Keratinocyte (primary cell): ENCODE results near the gene DCLK2. TPM values are rescaled to one million over a fixed set of nuclear protein-coding genes. Genes with fewer than 3 reads are reported as not detected.

Source experiments
- DNase-seq: peaks from one replicate; pipeline ENCODE4 v3.0.0-alpha.2; 2011; ENCODE audit warnings: low read depth, missing footprints, low spot score
- FAIRE-seq: peaks from 2 replicates; lab custom pipeline; 2011; peaks lifted over from hg19 to GRCh38; lab: Jason Lieb, UNC
- H2AFZ ChIP-seq: 2 replicates; pipeline ENCODE4 v1.6.0; 2012; ENCODE audit warnings: low read length, control low read depth, inconsistent platforms; ENCODE audit not compliant: control insufficient read depth
- H3K27ac ChIP-seq: 2 replicates; pipeline ENCODE4 v1.5.1; 2011; ENCODE audit warnings: low read length; ENCODE audit not compliant: control insufficient read depth, insufficient read depth
- H3K27me3 ChIP-seq: 3 replicates; pipeline ENCODE4 v1.6.0; 2011; ENCODE audit warnings: low read length; ENCODE audit not compliant: control insufficient read depth, insufficient read depth; ENCODE audit errors: extremely low read depth
- H3K36me3 ChIP-seq, 2 experiments: 2 replicates in 1 of 2; 3 replicates in 1 of 2; pipeline ENCODE4 v1.5.1; 2011; ENCODE audit warnings: low read length in 2 of 2, mild to moderate bottlenecking in 1 of 2; ENCODE audit not compliant: control insufficient read depth in 2 of 2, insufficient read depth in 2 of 2; ENCODE audit errors: extremely low read depth in 1 of 2
- H3K4me1 ChIP-seq: 3 replicates; pipeline ENCODE4 v1.5.1; 2011; ENCODE audit warnings: low read length; ENCODE audit not compliant: control insufficient read depth, insufficient read depth; ENCODE audit errors: extremely low read depth
- H3K4me2 ChIP-seq: 3 replicates; pipeline ENCODE4 v1.6.0; 2011; ENCODE audit warnings: low read depth, low read length; ENCODE audit not compliant: control insufficient read depth, insufficient read depth; ENCODE audit errors: extremely low read depth
- H3K4me3 ChIP-seq, 3 experiments: fragments of 200-600 bp in 1 of 3; sonication (generic) in 1 of 3; 2 replicates in 2 of 3; 3 replicates in 1 of 3; pipeline ENCODE4 v1.5.1; 2011 to 2016; ENCODE audit warnings: low read length in 3 of 3, mild to moderate bottlenecking in 3 of 3, control low read depth in 2 of 3, inconsistent platforms in 1 of 3, low read depth in 1 of 3, mixed read lengths in 1 of 3, mixed run types in 1 of 3, moderate library complexity in 1 of 3; ENCODE audit not compliant: control insufficient read depth in 2 of 3, insufficient read depth in 2 of 3; ENCODE audit errors: extremely low read depth in 1 of 3
- H3K79me2 ChIP-seq: 2 replicates; pipeline ENCODE4 v1.6.0; 2012; ENCODE audit warnings: low read length; ENCODE audit not compliant: control insufficient read depth, insufficient read depth
- H3K9ac ChIP-seq: 3 replicates; pipeline ENCODE4 v1.6.0; 2011; ENCODE audit warnings: low read length; ENCODE audit not compliant: control insufficient read depth, insufficient read depth; ENCODE audit errors: extremely low read depth
- H3K9me1 ChIP-seq: 3 replicates; pipeline ENCODE4 v1.6.0; 2011; ENCODE audit warnings: low read length; ENCODE audit not compliant: control insufficient read depth, insufficient read depth; ENCODE audit errors: extremely low read depth
- H3K9me3 ChIP-seq: 2 replicates; pipeline ENCODE4 v1.5.1; 2012; ENCODE audit warnings: low read depth, low read length; ENCODE audit not compliant: control insufficient read depth
- H4K20me1 ChIP-seq: 3 replicates; pipeline ENCODE4 v1.6.0; 2011; ENCODE audit warnings: low read length; ENCODE audit not compliant: control insufficient read depth, insufficient read depth; ENCODE audit errors: extremely low read depth
- EZH2 ChIP-seq: IDR thresholded peaks from one replicate; pipeline ENCODE4 v1.6.1; 2012; ENCODE audit warnings: inconsistent platforms, mild to moderate bottlenecking, low read length, moderate library complexity
- dilution Hi-C: fragments of 300-500 bp; cut with MboI; formaldehyde crosslinking; loops from one replicate; pipeline ENCODE4 v1.7.0; 2020; ENCODE audit warnings: low sequenced_read_pairs; ENCODE audit not compliant: extremely low pct_ligation_motif_present
- polyA plus RNA-seq, 5 experiments: library from polyadenylated mRNA; depleted of rRNA in 3 of 5; stranded (reverse) in 3 of 5; stranded (forward) in 1 of 5; unstranded in 1 of 5; fragments of >200 nt; gene quantifications; 1 replicate in 1 of 5; 2 replicates in 3 of 5; 3 replicates in 1 of 5; pipeline versions ENCODE4 v1.2.1 to v1.2.3, GENCODE V29; 2011 to 2012; ENCODE audit warnings: missing spikeins in 2 of 5, low read depth in 1 of 5, low replicate concordance in 1 of 5
- TF ChIP-seq, protein P1 (sequence below), 3 experiments: IDR thresholded peaks in 1 of 3; conservative IDR thresholded peaks in 1 of 3; optimal IDR thresholded peaks in 1 of 3; 2 replicates in 2 of 3; 3 replicates in 1 of 3; pipeline versions ENCODE3 to v1.5.1; 2011; ENCODE audit warnings: low read length in 3 of 3, mild to moderate bottlenecking in 3 of 3, moderate library complexity in 2 of 3, control low read depth in 1 of 3, inconsistent platforms in 1 of 3; ENCODE audit not compliant: insufficient read depth in 2 of 3; ENCODE audit errors: extremely low read depth in 1 of 3

DCLK2 gene
- polyA plus RNA-seq, 1 donor (not counting 4 experiments of a cell fraction or from before 2014, with no cell fraction given), result 0.07 TPM

DNA sequence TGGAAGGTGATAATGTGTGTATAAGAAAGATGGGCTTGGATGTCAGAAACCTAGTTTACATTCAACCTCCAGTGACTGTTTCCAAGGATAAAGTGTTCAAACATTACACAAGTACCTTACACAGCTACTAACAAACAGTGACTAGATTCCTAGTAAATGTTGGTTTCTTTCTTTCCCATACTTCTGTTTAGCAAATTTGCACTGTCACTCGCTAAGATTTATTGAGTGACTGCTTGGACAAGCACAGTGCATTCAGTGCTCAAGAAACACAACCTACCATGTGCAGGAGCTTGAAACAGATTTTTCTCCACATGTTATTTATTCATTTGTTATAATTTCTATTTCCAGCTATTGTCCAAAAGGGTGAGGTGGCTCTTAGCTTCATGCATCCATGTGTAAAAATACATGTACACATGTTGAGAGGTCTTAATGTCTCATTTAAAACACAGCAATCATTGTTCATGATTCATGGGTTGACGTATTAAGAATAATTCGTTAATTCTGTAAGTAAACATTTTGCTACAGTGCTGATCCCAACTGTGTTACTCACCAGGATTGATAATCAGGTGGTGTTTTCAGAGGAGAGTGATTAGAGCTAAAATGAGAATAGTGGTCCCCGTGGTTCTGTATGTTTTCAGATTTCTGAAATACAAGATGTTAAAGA, 153.0 kb downstream of the DCLK2 start:
- Histone ChIP-seq H3K4me1 (peaks cover 10% of the 10 kb centered on the region), H3K79me2 (no peaks in the 10 kb centered on the region), H3K4me2 (no peak overlapping the region), H3K27ac (no peak overlapping the region), H3K36me3 (no peaks in the 10 kb centered on the region), H3K9me1 (no peaks in the 10 kb centered on the region), H3K4me3 (no peak overlapping the region), H4K20me1 (no peaks in the 10 kb centered on the region), H3K27me3 (no peaks in the 10 kb centered on the region), H3K9ac (no peak overlapping the region), H3K9me3 (no peaks in the 10 kb centered on the region), H2AFZ (no peak overlapping the region)
- dilution Hi-C loops, result no loop called here
- TF ChIP-seq EZH2, result no peak
- TF ChIP-seq, protein P1, sequence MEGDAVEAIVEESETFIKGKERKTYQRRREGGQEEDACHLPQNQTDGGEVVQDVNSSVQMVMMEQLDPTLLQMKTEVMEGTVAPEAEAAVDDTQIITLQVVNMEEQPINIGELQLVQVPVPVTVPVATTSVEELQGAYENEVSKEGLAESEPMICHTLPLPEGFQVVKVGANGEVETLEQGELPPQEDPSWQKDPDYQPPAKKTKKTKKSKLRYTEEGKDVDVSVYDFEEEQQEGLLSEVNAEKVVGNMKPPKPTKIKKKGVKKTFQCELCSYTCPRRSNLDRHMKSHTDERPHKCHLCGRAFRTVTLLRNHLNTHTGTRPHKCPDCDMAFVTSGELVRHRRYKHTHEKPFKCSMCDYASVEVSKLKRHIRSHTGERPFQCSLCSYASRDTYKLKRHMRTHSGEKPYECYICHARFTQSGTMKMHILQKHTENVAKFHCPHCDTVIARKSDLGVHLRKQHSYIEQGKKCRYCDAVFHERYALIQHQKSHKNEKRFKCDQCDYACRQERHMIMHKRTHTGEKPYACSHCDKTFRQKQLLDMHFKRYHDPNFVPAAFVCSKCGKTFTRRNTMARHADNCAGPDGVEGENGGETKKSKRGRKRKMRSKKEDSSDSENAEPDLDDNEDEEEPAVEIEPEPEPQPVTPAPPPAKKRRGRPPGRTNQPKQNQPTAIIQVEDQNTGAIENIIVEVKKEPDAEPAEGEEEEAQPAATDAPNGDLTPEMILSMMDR (optimal IDR thresholded peaks at IDR 0.05 in 1 of 3, IDR thresholded peaks at IDR 0.05 in 1 of 3, conservative IDR thresholded peaks at IDR 0.05 in 1 of 3; ENCODE audit: extremely low read depth in 1 of 3, insufficient read depth in 2 of 3, low read length in 3 of 3), result no peak
- no peak for FAIRE-seq
- no peak for DNase-seq

- H3K4me1 ChIP-seq, result peaks cover 18% of the 10 kb centered on the region
- no peak overlapping the region for H2AFZ ChIP-seq
- FAIRE-seq (no peak), DNase-seq (no peak)
- dilution Hi-C loops, result no loop called here
- TF ChIP-seq, protein P1 (optimal IDR thresholded peaks at IDR 0.05 in 1 of 3, IDR thresholded peaks at IDR 0.05 in 1 of 3, conservative IDR thresholded peaks at IDR 0.05 in 1 of 3; ENCODE audit: extremely low read depth in 1 of 3, insufficient read depth in 2 of 3, low read length in 3 of 3), result no peak
- TF ChIP-seq EZH2, result no peak
- H3K9me3 ChIP-seq, result no peaks in the 10 kb centered on the region
- H3K4me2 ChIP-seq, result no peak overlapping the region
- H3K9me1 ChIP-seq, result no peaks in the 10 kb centered on the region
- H4K20me1 ChIP-seq, result no peaks in the 10 kb centered on the region
- H3K79me2 ChIP-seq, result no peaks in the 10 kb centered on the region
- H3K36me3 ChIP-seq, result no peaks in the 10 kb centered on the region
- H3K27ac ChIP-seq, result no peak overlapping the region
- H3K4me3 ChIP-seq, result no peak overlapping the region
- H3K27me3 ChIP-seq, result no peaks in the 10 kb centered on the region
- H3K9ac ChIP-seq, result no peak overlapping the region
Observed at GRCh38 chr4:150232029-150232428, 153.8 kb downstream of the DCLK2 start.
